GM18951 (cell line): Measurements from ENCODE around the gene DDX47.
"Not testable (repeated sequence)": the region's sequence is repeated elsewhere in the genome, so short reads cannot be mapped to it uniquely, and the experiment has no call there.

Experiments
- POLR2A ChIP-seq: IDR thresholded peaks from 4 replicates; pipeline ENCODE4 v1.6.1; 2011; ENCODE audit warnings: mild to moderate bottlenecking; ENCODE audit not compliant: insufficient read length, insufficient read depth; ENCODE audit errors: extremely low read depth
- in situ Hi-C: fragments of 300-500 bp; cut with MboI; formaldehyde crosslinking; loops from one replicate; pipeline ENCODE4 v1.12.0; 2022; ENCODE audit warnings: low sequenced_read_pairs, mixed read lengths, inconsistent platforms; ENCODE audit not compliant: unreplicated experiment

DDX47 gene

GRCh38 chr12:12803186-12803585 lies 10.0 kb upstream of the DDX47 start:
- TF ChIP-seq POLR2A = no peak
- in situ Hi-C loops = no loop called here

DNA sequence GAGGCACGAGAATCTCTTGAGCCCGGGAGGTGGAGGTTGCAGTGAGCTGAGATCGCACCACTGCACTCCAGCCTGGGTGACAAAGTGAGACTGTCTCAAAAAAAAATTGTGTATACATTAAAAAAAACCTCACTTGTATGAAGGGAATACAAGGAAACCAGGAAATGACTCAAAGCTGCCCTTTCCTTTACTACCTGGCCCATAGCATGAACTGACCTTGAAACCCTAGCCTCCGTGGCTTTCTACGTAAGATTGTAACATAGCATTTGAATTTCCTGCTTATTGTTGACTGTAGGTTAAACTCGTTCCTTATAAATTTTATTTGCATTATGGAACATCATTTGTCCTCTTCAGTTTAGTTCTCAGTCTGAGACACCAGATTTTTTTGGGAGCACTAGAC lies 9.1 kb upstream of the DDX47 start:
- in situ Hi-C loops = no loop called here
- TF ChIP-seq POLR2A = no peak

DNA sequence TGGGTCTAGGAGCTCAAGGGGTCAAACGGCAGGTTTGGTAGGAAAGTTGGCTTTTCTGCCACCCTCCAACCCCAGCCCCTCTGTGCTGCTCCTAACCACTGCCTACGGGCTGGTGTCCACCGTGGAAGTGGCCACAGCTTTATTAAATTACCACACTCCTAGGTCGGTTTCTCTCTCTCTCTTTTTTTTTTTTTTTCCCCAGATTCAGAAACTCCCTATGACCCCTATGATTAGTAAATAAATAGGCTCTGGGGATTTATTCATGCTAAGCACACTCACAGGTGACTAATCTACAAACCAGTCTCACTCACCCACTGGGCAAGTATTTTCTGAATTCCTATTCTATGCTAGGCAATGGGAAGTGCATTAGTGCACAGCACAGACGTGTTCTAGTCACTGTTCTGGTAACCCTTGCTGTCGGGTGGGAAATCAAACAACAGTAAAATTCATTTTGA lies 8.7 kb upstream of the DDX47 start:
- in situ Hi-C loops = no loop called here
- no peak for TF ChIP-seq POLR2A

GRCh38 chr12:12806784-12807516 lies 6.2 kb upstream of the DDX47 start:
- in situ Hi-C loops = no loop called here
- no peak for TF ChIP-seq POLR2A

- in situ Hi-C loops = not testable (repeated sequence)
Measured at GRCh38 chr12:12807517-12807903, 5.6 kb upstream of the DDX47 start.

DNA sequence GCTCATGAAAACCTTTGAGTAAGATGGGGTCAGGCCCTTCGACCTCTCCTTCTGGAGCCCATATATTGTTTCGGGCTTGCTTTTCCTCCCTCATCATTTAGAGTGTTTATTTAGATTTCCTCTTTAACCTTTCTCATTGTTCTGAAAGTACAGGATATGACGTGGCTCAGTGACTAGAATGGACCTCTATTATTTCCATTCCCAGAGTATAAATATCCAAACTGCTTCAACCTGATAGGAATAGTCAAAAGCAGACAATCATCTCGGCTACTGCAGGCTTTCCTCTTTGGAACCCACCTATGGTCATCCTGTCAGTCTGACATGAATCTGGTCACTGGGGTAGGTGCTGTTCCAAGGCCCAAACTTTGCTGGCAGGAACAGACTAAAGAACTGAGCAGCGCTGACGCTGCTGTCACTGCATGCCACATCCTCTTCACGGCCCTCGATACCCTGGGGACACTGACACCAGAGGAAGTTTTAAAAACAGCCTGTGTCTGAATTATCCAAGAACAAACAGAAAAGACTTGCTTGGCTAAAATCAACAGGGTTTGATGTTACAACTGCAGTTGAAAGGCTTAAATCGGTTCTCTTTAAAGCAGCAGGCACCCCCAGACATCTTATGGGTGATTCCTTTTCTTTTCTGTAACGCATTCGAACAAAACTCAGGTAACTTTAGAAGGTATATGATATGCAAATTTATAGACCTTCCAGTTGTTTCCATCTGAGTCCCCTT lies 5.0 kb upstream of the DDX47 start:
- in situ Hi-C loops = no loop called here

GRCh38 chr12:12810553-12811021 lies 2.6 kb upstream of the DDX47 start:
- in situ Hi-C loops = no loop called here
- TF ChIP-seq POLR2A = no peak

More for the DNA sequence above, 5.0 kb upstream of the DDX47 start:
- no peak for TF ChIP-seq POLR2A

GRCh38 chr12:12811343-12811742 lies 1.8 kb upstream of the DDX47 start:
- in situ Hi-C loops = no loop called here

GRCh38 chr12:12812174-12812573 lies 972 bp upstream of the DDX47 start:
- no peak for TF ChIP-seq POLR2A
- in situ Hi-C loops = no loop called here

More at GRCh38 chr12:12811343-12811742, 1.8 kb upstream of the DDX47 start:
- no peak for TF ChIP-seq POLR2A

- in situ Hi-C loops = no loop called here
- TF ChIP-seq POLR2A = no peak
Measured at GRCh38 chr12:12812618-12813119, 477 bp upstream of the DDX47 start.

DNA sequence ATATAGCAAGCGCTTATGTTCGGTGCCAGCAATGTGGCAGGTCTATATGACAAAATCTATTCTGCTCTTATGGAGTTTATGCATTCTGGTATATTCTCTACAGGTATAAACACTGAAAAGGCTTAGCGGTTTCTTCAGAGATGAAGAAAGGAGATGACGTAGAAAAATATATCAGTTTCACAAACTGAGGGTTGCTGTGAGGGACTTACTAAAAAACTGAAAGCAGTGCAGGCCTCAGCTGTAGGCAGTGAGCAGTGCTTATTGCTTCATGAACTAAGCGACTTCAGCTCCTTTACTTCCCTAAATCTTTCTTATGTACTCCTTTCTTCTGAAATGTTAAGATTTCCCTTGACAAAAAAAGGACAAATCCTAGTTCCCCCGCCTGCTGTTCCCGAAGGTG lies 4.5 kb downstream of the DDX47 start:
- TF ChIP-seq POLR2A = no peak
- in situ Hi-C loops = no loop called here

DNA sequence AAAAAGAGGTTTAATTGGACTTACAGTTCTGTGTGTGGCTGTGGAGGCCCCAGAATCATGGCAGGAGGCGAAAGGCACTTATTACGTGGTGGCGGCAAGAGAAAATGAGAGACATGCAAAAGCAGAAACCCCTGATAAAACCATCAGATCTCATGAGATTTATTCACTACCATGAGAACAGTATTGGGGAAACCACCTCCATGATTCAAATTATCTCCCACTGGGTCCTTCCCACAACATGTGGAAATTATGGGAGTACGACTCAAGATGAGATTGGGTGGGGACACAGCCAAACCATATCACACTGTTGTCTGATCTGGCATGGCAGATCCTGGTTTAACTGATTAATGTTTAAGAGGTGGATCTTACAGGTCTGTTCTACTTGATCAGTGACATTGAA lies 5.6 kb downstream of the DDX47 start:
- in situ Hi-C loops = no loop called here

GRCh38 chr12:12819221-12819620 lies 6.1 kb downstream of the DDX47 start:
- no peak for TF ChIP-seq POLR2A

More for the DNA sequence above, 5.6 kb downstream of the DDX47 start:
- TF ChIP-seq POLR2A = no peak

More at GRCh38 chr12:12819221-12819620, 6.1 kb downstream of the DDX47 start:
- in situ Hi-C loops = no loop called here
